HG03558 (cell line): ENCODE data around the gene ZNF366.

ENCODE experiments used
- ATAC-seq: cut with Tn5 transposase; IDR thresholded peaks from one replicate; pipeline ENCODE4 v1.9.1; 2021; ENCODE audit warnings: moderate number of reproducible peaks; ENCODE audit not compliant: unreplicated experiment; ENCODE audit errors: extremely low read depth

Gene ZNF366

GRCh38 chr5:72468606-72469005 lies 38.6 kb downstream of the ZNF366 start:
- ATAC-seq = no peak

- no peak for ATAC-seq
Observed at GRCh38 chr5:72468024-72468423, 39.2 kb downstream of the ZNF366 start.

GRCh38 chr5:72467461-72467860 lies 39.7 kb downstream of the ZNF366 start:
- no peak for ATAC-seq

- ATAC-seq = peak; percentile 44
Observed at GRCh38 chr5:72465601-72466563, 41.3 kb downstream of the ZNF366 start.

- ATAC-seq = peak; percentile 6
Observed at GRCh38 chr5:72465066-72465465, 42.1 kb downstream of the ZNF366 start.

- ATAC-seq = no peak
Observed at GRCh38 chr5:72464071-72464470, 43.1 kb downstream of the ZNF366 start.

GRCh38 chr5:72463449-72464052 lies 43.7 kb downstream of the ZNF366 start:
- no peak for ATAC-seq

- ATAC-seq = no peak
Observed at GRCh38 chr5:72460413-72460812, 46.8 kb downstream of the ZNF366 start.

- ATAC-seq = no peak
Observed at GRCh38 chr5:72459913-72460312, 47.3 kb downstream of the ZNF366 start.

- no peak for ATAC-seq
Observed at GRCh38 chr5:72459089-72459661, 48.0 kb downstream of the ZNF366 start.

GRCh38 chr5:72458407-72458806 lies 48.8 kb downstream of the ZNF366 start:
- no peak for ATAC-seq

GRCh38 chr5:72457491-72457890 lies 49.7 kb downstream of the ZNF366 start:
- no peak for ATAC-seq

- no peak for ATAC-seq
Observed at GRCh38 chr5:72456391-72457074, 50.7 kb downstream of the ZNF366 start.

- no peak for ATAC-seq
Observed at GRCh38 chr5:72455476-72455875, 51.7 kb downstream of the ZNF366 start.

- ATAC-seq = no peak
Observed at GRCh38 chr5:72454996-72455395, 52.2 kb downstream of the ZNF366 start.

- ATAC-seq = no peak
Observed at GRCh38 chr5:72453246-72453775, 53.9 kb downstream of the ZNF366 start.

GRCh38 chr5:72452515-72453245 lies 54.5 kb downstream of the ZNF366 start:
- ATAC-seq = no peak

GRCh38 chr5:72451741-72452505 lies 55.3 kb downstream of the ZNF366 start:
- ATAC-seq = no peak

GRCh38 chr5:72448368-72448767 lies 58.8 kb downstream of the ZNF366 start:
- no peak for ATAC-seq
